H9 (cell line): ENCODE measurements around the gene SAMD15. TPM values are rescaled to one million over a fixed set of nuclear protein-coding genes. Genes with fewer than 3 reads are reported as not detected.
"Not testable (repeated sequence)": the region's sequence is repeated elsewhere in the genome, so short reads cannot be mapped to it uniquely, and the experiment has no call there.

Source experiments
- DNase-seq: peaks from one replicate; pipeline ENCODE4 v3.0.0-alpha.2; 2017
- H2AFZ ChIP-seq: one replicate; pipeline ENCODE4 v1.6.1; 2013; ENCODE audit warnings: mild to moderate bottlenecking, low read length, control low read depth, moderate library complexity
- H2AK5ac ChIP-seq: 2 replicates; pipeline ENCODE4 v1.6.1; 2013; ENCODE audit warnings: low read length, control low read depth, mixed read lengths; ENCODE audit not compliant: insufficient read length
- H2BK120ac ChIP-seq: one replicate; pipeline ENCODE4 v1.6.1; 2013; ENCODE audit warnings: low read depth, mild to moderate bottlenecking, low read length, control low read depth, inconsistent platforms; ENCODE audit not compliant: poor library complexity, severe bottlenecking
- H2BK12ac ChIP-seq: 2 replicates; pipeline ENCODE4 v1.6.1; 2013; ENCODE audit warnings: low read length, control low read depth, mixed read lengths, low read depth; ENCODE audit not compliant: insufficient read length
- H2BK15ac ChIP-seq: 2 replicates; pipeline ENCODE4 v1.6.1; 2013; ENCODE audit warnings: low read depth, low read length, control low read depth
- H2BK20ac ChIP-seq: one replicate; pipeline ENCODE4 v1.6.1; 2013; ENCODE audit warnings: low read depth, mild to moderate bottlenecking, low read length, control low read depth, inconsistent platforms; ENCODE audit not compliant: poor library complexity, severe bottlenecking
- H2BK5ac ChIP-seq: 2 replicates; pipeline ENCODE4 v1.6.1; 2013; ENCODE audit warnings: low read length, control low read depth, mixed read lengths; ENCODE audit not compliant: insufficient read length
- H3K14ac ChIP-seq: 2 replicates; pipeline ENCODE4 v1.6.1; 2013; ENCODE audit warnings: low read length, control low read depth; ENCODE audit not compliant: insufficient read depth
- H3K18ac ChIP-seq: 2 replicates; pipeline ENCODE4 v1.6.1; 2013; ENCODE audit warnings: low read depth, mild to moderate bottlenecking, mixed read lengths, low read length, control low read depth; ENCODE audit not compliant: insufficient read length
- H3K23ac ChIP-seq: 2 replicates; pipeline ENCODE4 v1.6.1; 2013; ENCODE audit warnings: low read length, control low read depth, mixed read lengths, low read depth; ENCODE audit not compliant: insufficient read length
- H3K23me2 ChIP-seq: 2 replicates; pipeline ENCODE4 v1.6.1; 2013; ENCODE audit warnings: low read depth, mild to moderate bottlenecking, mixed read lengths, low read length, control low read depth; ENCODE audit not compliant: insufficient read length, poor library complexity, severe bottlenecking
- H3K27ac ChIP-seq: 2 replicates; pipeline ENCODE4 v1.5.1; 2013; ENCODE audit warnings: low read length, control low read depth, mixed read lengths, low read depth; ENCODE audit not compliant: insufficient read length
- H3K27me3 ChIP-seq: 2 replicates; pipeline ENCODE4 v1.6.1; 2013; ENCODE audit warnings: low read length, control low read depth, inconsistent platforms; ENCODE audit not compliant: insufficient read depth
- H3K4ac ChIP-seq: 2 replicates; pipeline ENCODE4 v1.6.1; 2013; ENCODE audit warnings: low read depth, mild to moderate bottlenecking, control low read depth, inconsistent platforms, low read length, moderate library complexity
- H3K4me1 ChIP-seq: 2 replicates; pipeline ENCODE4 v1.6.1; 2013; ENCODE audit warnings: low read length, control low read depth, inconsistent platforms; ENCODE audit not compliant: insufficient read depth
- H3K4me2 ChIP-seq: 2 replicates; pipeline ENCODE4 v1.6.1; 2013; ENCODE audit warnings: low read length, control low read depth, mixed read lengths; ENCODE audit not compliant: insufficient read length, insufficient read depth
- H3K56ac ChIP-seq: 2 replicates; pipeline ENCODE4 v1.6.1; 2013; ENCODE audit warnings: low read depth, mild to moderate bottlenecking, mixed read lengths, low read length, control low read depth; ENCODE audit not compliant: insufficient read length
- H3K79me1 ChIP-seq: 2 replicates; pipeline ENCODE4 v1.6.1; 2013; ENCODE audit warnings: low read depth, mild to moderate bottlenecking, moderate library complexity, low read length, control low read depth, inconsistent platforms; ENCODE audit not compliant: insufficient read depth, poor library complexity, severe bottlenecking
- H3K79me2 ChIP-seq: 2 replicates; pipeline ENCODE4 v1.6.1; 2013; ENCODE audit warnings: low read length, control low read depth, inconsistent platforms; ENCODE audit not compliant: insufficient read depth
- H3K9ac ChIP-seq: 2 replicates; pipeline ENCODE4 v1.6.1; 2013; ENCODE audit warnings: low read length, control low read depth, mixed read lengths; ENCODE audit not compliant: insufficient read length; ENCODE audit errors: extremely low read depth
- H3K9me3 ChIP-seq: one replicate; pipeline ENCODE4 v1.6.1; 2013; ENCODE audit warnings: low read depth, low read length, inconsistent platforms; ENCODE audit not compliant: control insufficient read depth
- H3T11ph ChIP-seq: one replicate; pipeline ENCODE4 v1.6.1; 2013; ENCODE audit warnings: mild to moderate bottlenecking, low read length, control low read depth, inconsistent platforms
- H4K20me1 ChIP-seq: one replicate; pipeline ENCODE4 v1.6.1; 2013; ENCODE audit not compliant: control insufficient read depth, insufficient read length, insufficient read depth
- H4K5ac ChIP-seq: 2 replicates; pipeline ENCODE4 v1.6.1; 2013; ENCODE audit warnings: low read depth, mild to moderate bottlenecking, mixed read lengths, low read length, control low read depth; ENCODE audit not compliant: insufficient read length
- H4K8ac ChIP-seq: replicated peaks from 2 replicates; pipeline ENCODE4 v1.6.1; 2013; ENCODE audit warnings: low read length, control low read depth, mixed read lengths, low read depth; ENCODE audit not compliant: insufficient read length
- H4K91ac ChIP-seq: 2 replicates; pipeline ENCODE4 v1.6.1; 2013; ENCODE audit warnings: low read depth, mild to moderate bottlenecking, moderate library complexity, mixed read lengths, low read length, control low read depth; ENCODE audit not compliant: insufficient read length
- H3K27ac Mint-ChIP-seq, 3 experiments: 2 replicates in 2 of 3; 3 replicates in 1 of 3; pipeline ENCODE4 v1.8.0; 2020 to 2021; ENCODE audit warnings: mixed read lengths in 3 of 3, mild to moderate bottlenecking in 1 of 3, moderate library complexity in 1 of 3
- H3K27me3 Mint-ChIP-seq: 2 replicates; pipeline ENCODE4 v1.8.0; 2021; ENCODE audit warnings: low read depth, mild to moderate bottlenecking, moderate library complexity, mixed read lengths
- H3K36me3 Mint-ChIP-seq, 3 experiments: 2 replicates in 2 of 3; 3 replicates in 1 of 3; pipeline ENCODE4 v1.8.0; 2020 to 2021; ENCODE audit warnings: low read depth in 3 of 3, mixed read lengths in 3 of 3; ENCODE audit not compliant: insufficient read depth in 1 of 3
- H3K4me1 Mint-ChIP-seq, 2 experiments: 2 replicates each; pipeline ENCODE4 v1.8.0; 2020; ENCODE audit warnings: mixed read lengths in 2 of 2
- H3K4me3 Mint-ChIP-seq, 2 experiments: 2 replicates in 1 of 2; 3 replicates in 1 of 2; pipeline ENCODE4 v1.8.0; 2020 to 2021; ENCODE audit warnings: mild to moderate bottlenecking in 2 of 2, mixed read lengths in 2 of 2, moderate library complexity in 1 of 2
- H3K9me3 Mint-ChIP-seq, 2 experiments: 2 replicates in 1 of 2; 3 replicates in 1 of 2; pipeline ENCODE4 v1.8.0; 2020; ENCODE audit warnings: mild to moderate bottlenecking in 2 of 2, mixed read lengths in 2 of 2, moderate library complexity in 1 of 2
- CTCF ChIP-seq: fragments of 200-600 bp; sonication (generic); conservative IDR thresholded peaks from 3 replicates; pipeline ENCODE4 v1.8.0; 2021; ENCODE audit warnings: antibody characterized with exemption, mild to moderate bottlenecking
- WGBS: extraction: QIAGEN DNeasy Blood & Tissue Kit; methylation state at CpG from one replicate; pipeline ENCODE4 v1.1.7; 2013; ENCODE audit warnings: missing lambda C conversion rate, low lambda C conversion rate, mixed read lengths; ENCODE audit not compliant: insufficient read length; ENCODE audit errors: extremely low coverage; 5-methylcytosine and 5-hydroxymethylcytosine counted together
- total RNA-seq: library from RNA; stranded (reverse); gene quantifications from 2 replicates; pipeline ENCODE4 v1.2.1, GENCODE V29; 2021

Gene SAMD15
- total RNA-seq, 1 experiment from 2014 or later: 1.1 TPM

- Histone ChIP-seq H4K5ac (no peak overlapping the region), H4K8ac (no peak overlapping the region), H4K91ac (no peak overlapping the region), H3K9ac (no peak overlapping the region), H3K56ac (no peak overlapping the region), H2AK5ac (no peak overlapping the region), H2BK20ac (no peak overlapping the region), H3K4ac (no peak overlapping the region), H2BK12ac (no peak overlapping the region), H3K23ac (no peak overlapping the region), H3K18ac (no peak overlapping the region), H4K20me1 (no peaks in the 10 kb centered on the region), H3K23me2 (no peaks in the 10 kb centered on the region), H3K27me3 (no peaks in the 10 kb centered on the region), H3K79me1 (no peaks in the 10 kb centered on the region), H3K4me2 (no peak overlapping the region), H2BK5ac (no peak overlapping the region), H3K79me2 (no peaks in the 10 kb centered on the region), H2BK120ac (no peak overlapping the region), H3K4me1 (no peaks in the 10 kb centered on the region), H2AFZ (no peak overlapping the region), H3K14ac (no peak overlapping the region), H3K9me3 (no peaks in the 10 kb centered on the region), H3T11ph (no peak overlapping the region), H2BK15ac (no peak overlapping the region), H3K27ac (no peak overlapping the region)
- WGBS: no CpG with 5 or more reads among the region's 3 CpGs
- Mint-ChIP-seq H3K27ac (no peak overlapping the region), H3K36me3 (no peaks in the 10 kb centered on the region), H3K4me1 (peaks cover 0 to 4% of the 10 kb centered on the region in 2 experiments; a peak in 1 of 4 replicates), H3K9me3 (no peaks in the 10 kb centered on the region), H3K27me3 (no peaks in the 10 kb centered on the region), H3K4me3 (no peak overlapping the region)
- peak; percentile 48 for DNase-seq
- peak; percentile 67 for TF ChIP-seq CTCF
These were observed 32.0 kb downstream of the SAMD15 start for GRCh38 chr14:77409131-77409533.

GRCh38 chr14:77415403-77416030 lies 38.3 kb downstream of the SAMD15 start:
- not testable (repeated sequence) for H3K4me2 ChIP-seq

More at GRCh38 chr14:77415403-77416030, 38.3 kb downstream of the SAMD15 start:
- not testable (repeated sequence) for H3T11ph ChIP-seq, H3K27me3 ChIP-seq, H3K9me3 ChIP-seq, H3K4me3 Mint-ChIP-seq, H3K4ac ChIP-seq, H4K5ac ChIP-seq, H3K9ac ChIP-seq, H3K4me1 ChIP-seq, H3K27ac ChIP-seq, H3K23me2 ChIP-seq, H2AFZ ChIP-seq, H3K79me1 ChIP-seq, H2BK20ac ChIP-seq, H2BK12ac ChIP-seq, H4K8ac ChIP-seq, H3K27me3 Mint-ChIP-seq, H3K4me1 Mint-ChIP-seq, H3K27ac Mint-ChIP-seq, H3K23ac ChIP-seq, H3K79me2 ChIP-seq, H2BK15ac ChIP-seq, H2BK5ac ChIP-seq, H3K18ac ChIP-seq, H3K56ac ChIP-seq, H3K14ac ChIP-seq, H4K91ac ChIP-seq, H2AK5ac ChIP-seq, H2BK120ac ChIP-seq, DNase-seq, H4K20me1 ChIP-seq
- peaks cover 9 to 24% (median 18%) of the 10 kb centered on the region in 3 experiments for H3K36me3 Mint-ChIP-seq
- WGBS: no CpG with 5 or more reads among the region's 10 CpGs
- H3K9me3 Mint-ChIP-seq: peaks cover 19 to 23% of the 10 kb centered on the region in 2 experiments
